Tibial artery (tissue), 4 donors: ENCODE data around the gene PPM1E.

Experiments
- DNase-seq, 2 donors: peaks; one replicate each; pipeline ENCODE4 v3.0.0-alpha.2; 2019
- H3K27ac ChIP-seq, 2 donors: fragments of 200-600 bp; sonication (generic) in 1 of 2; 1 replicate in 1 of 2; 2 replicates in 1 of 2; pipeline ENCODE4 v1.5.1; 2018 to 2019; ENCODE audit warnings: mild to moderate bottlenecking in 1 of 2
- H3K27me3 ChIP-seq, 2 donors: fragments of 200-600 bp; sonication (generic) in 1 of 2; one replicate each; pipeline versions ENCODE4 v1.5.1 to v1.6.0; 2016 to 2019
- H3K36me3 ChIP-seq, 3 donors: fragments of 200-600 bp; sonication (generic) in 2 of 3; one replicate each; pipeline ENCODE4 v1.5.1; 2016 to 2019; ENCODE audit warnings: mild to moderate bottlenecking in 2 of 3
- H3K4me1 ChIP-seq, 4 donors: fragments of 200-600 bp; sonication (generic) in 2 of 4; 1 replicate in 3 of 4; 2 replicates in 1 of 4; pipeline ENCODE4 v1.5.1; 2016 to 2019
- H3K4me3 ChIP-seq, 2 donors: fragments of 200-600 bp; sonication (generic) in 1 of 2; 1 replicate in 1 of 2; 2 replicates in 1 of 2; pipeline ENCODE4 v1.5.1; 2018 to 2019; ENCODE audit warnings: mild to moderate bottlenecking in 2 of 2
- H3K9me3 ChIP-seq, 3 donors: fragments of 200-600 bp; sonication (generic) in 1 of 3; one replicate each; pipeline ENCODE4 v1.5.1; 2016 to 2019
- intact Hi-C: fragments of 100-400 bp; cut with DNase I; formaldehyde crosslinking; loops from one replicate; pipeline ENCODE4 v1.15.0; 2023; ENCODE audit warnings: low total_unique reads
- TF ChIP-seq, protein P1 (sequence below), 2 experiments: fragments of 200-600 bp in 1 of 2; fragments of 450-650 bp in 1 of 2; IDR thresholded peaks; one replicate each; pipeline ENCODE4 v1.5.1; 2017 to 2019; ENCODE audit warnings: antibody characterized with exemption in 2 of 2, mild to moderate bottlenecking in 1 of 2, moderate library complexity in 1 of 2

Gene PPM1E

DNA sequence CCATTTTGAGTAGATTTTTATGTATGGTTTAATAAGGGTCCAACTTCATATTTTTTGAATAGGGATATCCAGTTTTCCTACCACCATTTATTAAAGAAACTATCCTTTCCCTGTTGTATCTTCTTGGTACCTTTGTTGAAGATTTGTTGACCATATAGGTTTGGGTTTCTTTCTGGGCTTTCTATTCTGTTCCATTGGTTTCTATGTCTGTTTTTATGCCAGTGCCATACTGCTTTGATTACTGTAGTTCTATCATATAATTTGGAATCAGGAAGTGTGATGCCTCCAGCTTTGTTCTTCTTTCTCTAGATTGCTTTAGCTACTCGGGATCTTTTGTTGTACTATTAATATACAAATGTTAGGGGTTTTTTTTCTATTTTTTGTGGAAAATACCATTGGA, 46.5 kb downstream of the PPM1E start:
- Histone ChIP-seq H3K27ac (no peak overlapping the region), H3K36me3 (no peaks in the 10 kb centered on the region), H3K9me3 (no peaks in the 10 kb centered on the region), H3K4me1 (no peaks in the 10 kb centered on the region), H3K27me3 (no peaks in the 10 kb centered on the region), H3K4me3 (no peak overlapping the region)
- no peak for DNase-seq
- intact Hi-C loops = no loop called here
- TF ChIP-seq, protein P1, sequence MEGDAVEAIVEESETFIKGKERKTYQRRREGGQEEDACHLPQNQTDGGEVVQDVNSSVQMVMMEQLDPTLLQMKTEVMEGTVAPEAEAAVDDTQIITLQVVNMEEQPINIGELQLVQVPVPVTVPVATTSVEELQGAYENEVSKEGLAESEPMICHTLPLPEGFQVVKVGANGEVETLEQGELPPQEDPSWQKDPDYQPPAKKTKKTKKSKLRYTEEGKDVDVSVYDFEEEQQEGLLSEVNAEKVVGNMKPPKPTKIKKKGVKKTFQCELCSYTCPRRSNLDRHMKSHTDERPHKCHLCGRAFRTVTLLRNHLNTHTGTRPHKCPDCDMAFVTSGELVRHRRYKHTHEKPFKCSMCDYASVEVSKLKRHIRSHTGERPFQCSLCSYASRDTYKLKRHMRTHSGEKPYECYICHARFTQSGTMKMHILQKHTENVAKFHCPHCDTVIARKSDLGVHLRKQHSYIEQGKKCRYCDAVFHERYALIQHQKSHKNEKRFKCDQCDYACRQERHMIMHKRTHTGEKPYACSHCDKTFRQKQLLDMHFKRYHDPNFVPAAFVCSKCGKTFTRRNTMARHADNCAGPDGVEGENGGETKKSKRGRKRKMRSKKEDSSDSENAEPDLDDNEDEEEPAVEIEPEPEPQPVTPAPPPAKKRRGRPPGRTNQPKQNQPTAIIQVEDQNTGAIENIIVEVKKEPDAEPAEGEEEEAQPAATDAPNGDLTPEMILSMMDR (IDR thresholded peaks at IDR 0.05) = no peak

DNA sequence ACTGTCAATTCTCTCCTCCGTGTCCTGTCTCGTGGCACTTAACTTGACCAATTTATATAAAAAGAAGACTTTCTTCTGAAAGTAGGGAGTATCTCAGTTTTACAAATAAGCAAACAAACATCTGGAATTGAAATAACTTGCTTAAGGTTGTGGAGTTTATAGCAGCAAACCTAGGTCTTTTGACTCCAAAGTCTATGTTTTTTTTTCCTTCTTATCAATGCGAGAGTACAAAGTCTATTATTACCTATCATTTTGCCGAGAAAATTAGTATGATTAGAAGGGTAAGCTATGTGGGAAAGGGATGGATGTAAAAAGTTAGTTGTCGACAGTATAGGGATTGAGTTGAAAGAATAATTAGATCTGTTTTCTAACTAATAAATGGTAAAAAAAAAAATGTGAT, 50.4 kb downstream of the PPM1E start:
- H3K36me3 ChIP-seq = no peaks in the 10 kb centered on the region
- H3K27ac ChIP-seq = no peak overlapping the region
- H3K4me3 ChIP-seq = no peak overlapping the region
- no peak for DNase-seq
- TF ChIP-seq, protein P1 (IDR thresholded peaks at IDR 0.05) = no peak
- peaks cover 0 to 11% (median 4%) of the 10 kb centered on the region in 4 donors for H3K4me1 ChIP-seq
- intact Hi-C loops = no loop called here
- no peaks in the 10 kb centered on the region for H3K27me3 ChIP-seq
- no peaks in the 10 kb centered on the region for H3K9me3 ChIP-seq

DNA sequence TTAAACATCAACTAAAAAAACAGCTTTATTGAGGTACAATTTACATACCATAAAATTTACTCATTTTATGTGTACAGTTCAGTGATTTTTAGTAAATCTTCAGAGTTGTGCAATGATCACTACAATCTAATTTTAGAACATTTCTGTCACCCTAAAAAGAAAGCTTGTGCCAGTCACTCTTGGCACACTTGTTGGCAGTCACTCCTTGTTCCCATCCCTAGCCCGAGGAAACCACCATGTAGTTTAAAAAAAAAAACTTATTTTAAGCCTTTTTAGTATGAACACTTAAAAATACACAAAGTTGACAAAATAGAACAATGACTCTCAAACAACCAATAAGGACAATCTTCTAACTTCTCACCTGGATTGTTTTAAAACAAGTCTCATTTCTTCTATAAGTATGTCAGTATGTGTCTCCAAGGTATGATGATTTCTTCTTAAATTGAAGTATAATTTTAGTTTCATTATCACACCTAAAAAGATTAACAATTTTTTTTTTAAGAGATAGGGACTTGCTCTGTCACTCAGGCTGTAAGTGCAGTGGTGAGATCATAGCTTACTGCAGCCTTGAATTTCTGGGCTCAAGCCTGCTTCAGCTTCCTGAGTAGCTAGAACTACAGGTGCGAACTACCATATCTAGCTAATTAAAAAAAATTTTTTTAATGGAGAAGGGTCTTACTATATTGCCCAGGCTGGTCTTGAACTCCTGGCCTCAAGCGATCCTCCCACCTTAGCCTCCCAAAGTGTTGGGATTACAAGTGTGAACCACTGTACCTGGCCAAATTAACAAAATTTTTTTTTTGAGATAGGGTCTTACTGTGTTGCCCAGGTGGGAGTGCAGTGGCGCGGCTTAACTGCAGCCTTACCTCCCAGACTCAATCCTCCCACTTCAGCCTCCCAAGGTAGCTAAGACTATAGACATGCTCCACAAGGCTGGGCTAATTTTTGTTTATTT, 53.2 kb downstream of the PPM1E start:
- Histone ChIP-seq H3K36me3 (no peaks in the 10 kb centered on the region), H3K27me3 (no peaks in the 10 kb centered on the region), H3K9me3 (no peaks in the 10 kb centered on the region), H3K4me3 (no peak overlapping the region), H3K4me1 (peaks cover 0 to 11% (median 4%) of the 10 kb centered on the region in 4 donors), H3K27ac (no peak overlapping the region)
- no peak for DNase-seq
- intact Hi-C loops = no loop called here
- TF ChIP-seq, protein P1 (IDR thresholded peaks at IDR 0.05) = no peak

DNA sequence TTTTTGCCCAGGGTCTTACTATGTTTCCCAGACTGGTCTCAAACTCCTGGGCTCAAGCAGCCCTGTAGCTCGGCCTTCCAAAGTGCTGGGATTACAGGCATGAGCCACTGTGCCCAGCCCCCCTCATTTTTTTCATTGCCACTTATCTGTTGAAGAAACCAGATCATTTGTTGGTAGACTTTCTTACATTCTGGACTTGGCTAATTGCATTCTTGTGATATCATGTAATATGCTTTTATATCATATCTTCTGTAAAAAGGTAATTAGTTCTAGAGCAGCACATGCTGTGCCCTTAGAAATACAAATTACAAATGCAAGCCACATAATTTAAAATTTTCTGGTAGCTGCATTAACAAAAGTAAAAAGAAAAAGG, 53.9 kb downstream of the PPM1E start:
- TF ChIP-seq, protein P1 (IDR thresholded peaks at IDR 0.05) = no peak
- DNase-seq = no peak
- Histone ChIP-seq H3K4me3 (no peak overlapping the region), H3K4me1 (peaks cover 0 to 11% (median 4%) of the 10 kb centered on the region in 4 donors), H3K9me3 (no peaks in the 10 kb centered on the region), H3K36me3 (no peaks in the 10 kb centered on the region), H3K27me3 (no peaks in the 10 kb centered on the region), H3K27ac (no peak overlapping the region)
- intact Hi-C loops = no loop called here

DNA sequence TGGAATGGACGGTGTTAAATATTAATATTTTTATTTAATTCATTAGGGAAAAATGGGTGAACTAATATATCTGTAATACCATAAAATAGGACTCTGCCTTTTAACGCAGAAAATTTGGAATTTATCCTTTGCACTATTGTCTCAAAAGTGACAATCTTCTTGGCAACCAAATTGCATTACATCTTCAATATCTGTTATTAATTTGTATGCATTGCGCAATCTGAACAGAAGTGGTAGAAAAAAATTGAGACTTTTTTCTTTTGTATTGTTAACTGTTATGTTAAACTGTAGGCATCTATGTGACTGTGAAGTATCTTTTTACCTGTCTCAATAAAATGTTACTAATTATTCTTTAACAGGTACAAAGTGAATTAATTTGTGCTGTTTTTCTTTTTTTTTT, 55.6 kb downstream of the PPM1E start:
- H3K4me3 ChIP-seq = no peak overlapping the region
- TF ChIP-seq, protein P1 (IDR thresholded peaks at IDR 0.05) = no peak
- peaks cover 0 to 11% (median 4%) of the 10 kb centered on the region in 4 donors for H3K4me1 ChIP-seq
- H3K27me3 ChIP-seq = no peaks in the 10 kb centered on the region
- H3K9me3 ChIP-seq = no peaks in the 10 kb centered on the region
- H3K27ac ChIP-seq = no peak overlapping the region
- intact Hi-C loops = no loop called here
- DNase-seq = no peak
- H3K36me3 ChIP-seq = no peaks in the 10 kb centered on the region
